Vagina (tissue), 2 donors: Measurements from ENCODE around the gene PELI2. TPM values are rescaled to one million over a fixed set of nuclear protein-coding genes. Genes with fewer than 3 reads are reported as not detected.

ENCODE experiments used
- DNase-seq, 2 donors: peaks; one replicate each; pipeline ENCODE4 v3.0.0-alpha.2; 2017; ENCODE audit errors: extremely low spot score in 2 of 2
- H3K27ac ChIP-seq: fragments of 200-600 bp; sonication (generic); one replicate; pipeline ENCODE4 v1.5.1; 2019
- H3K27me3 ChIP-seq: fragments of 200-600 bp; sonication (generic); one replicate; pipeline ENCODE4 v1.5.1; 2019
- H3K36me3 ChIP-seq, 2 donors: fragments of 200-600 bp; sonication (generic); one replicate each; pipeline ENCODE4 v1.5.1; 2017 to 2019
- H3K4me1 ChIP-seq: fragments of 200-600 bp; sonication (generic); one replicate; pipeline ENCODE4 v1.5.1; 2019
- H3K4me3 ChIP-seq, 2 donors: fragments of 200-600 bp; sonication (generic); 1 replicate in 1 of 2; 2 replicates in 1 of 2; pipeline ENCODE4 v1.5.1; 2016 to 2019
- H3K9me3 ChIP-seq: fragments of 200-600 bp; sonication (generic); one replicate; pipeline ENCODE4 v1.5.1; 2019
- CTCF ChIP-seq, 3 experiments: fragments of 450-650 bp in 2 of 3; fragments of 200-600 bp in 1 of 3; sonication (generic) in 1 of 3; IDR thresholded peaks; one replicate each; pipeline ENCODE4 v1.5.1; 2017 to 2019; ENCODE audit warnings: antibody characterized with exemption in 3 of 3, mild to moderate bottlenecking in 2 of 3, moderate library complexity in 2 of 3
- POLR2A ChIP-seq, 2 donors: fragments of 450-650 bp; IDR thresholded peaks; one replicate each; pipeline ENCODE4 v1.6.1; 2017; ENCODE audit warnings: antibody characterized with exemption in 2 of 2, mild to moderate bottlenecking in 2 of 2, moderate library complexity in 2 of 2
- POLR2AphosphoS5 ChIP-seq, 2 donors: sonication (generic); formaldehyde crosslinking; IDR thresholded peaks; one replicate each; pipeline ENCODE4 v1.9.0; 2017; ENCODE audit warnings: antibody characterized with exemption in 2 of 2, mild to moderate bottlenecking in 2 of 2, low read depth in 1 of 2; ENCODE audit not compliant: insufficient read depth in 1 of 2
- intact Hi-C: fragments of 100-400 bp; cut with DNase I; formaldehyde crosslinking; loops from one replicate; pipeline ENCODE4 v1.15.1; 2023
- total RNA-seq: library from RNA; depleted of rRNA; stranded (reverse); fragments of >200 nt; gene quantifications from one replicate; pipeline ENCODE4 v1.2.3, GENCODE V29; 2016

Gene PELI2
- total RNA-seq, 1 donor from 2014 or later, result 9.6 TPM

- TF ChIP-seq POLR2A (IDR thresholded peaks at IDR 0.05) (no peak), CTCF (IDR thresholded peaks at IDR 0.05) (no peak), POLR2AphosphoS5 (IDR thresholded peaks at IDR 0.05; ENCODE audit: insufficient read depth in 1 of 2, low read depth in 1 of 2) (no peak)
- intact Hi-C loops, result no loop called here
- no peaks in the 10 kb centered on the region for H3K36me3 ChIP-seq
- H3K4me1 ChIP-seq, result peaks cover 34% of the 10 kb centered on the region
- no peak overlapping the region for H3K4me3 ChIP-seq
- no peaks in the 10 kb centered on the region for H3K27me3 ChIP-seq
- H3K27ac ChIP-seq, result no peak overlapping the region
- H3K9me3 ChIP-seq, result no peaks in the 10 kb centered on the region
- no peak for DNase-seq
Observed at GRCh38 chr14:56213306-56213705, 95.1 kb downstream of the PELI2 start.

- intact Hi-C loops, result no loop called here
Observed at GRCh38 chr14:56215180-56215579, 97.0 kb downstream of the PELI2 start.

GRCh38 chr14:56216626-56217379 is 98.6 kb downstream of the PELI2 start:
- Histone ChIP-seq H3K4me1 (peaks cover 48% of the 10 kb centered on the region), H3K4me3 (no peak overlapping the region), H3K9me3 (no peaks in the 10 kb centered on the region), H3K27ac (no peak overlapping the region), H3K36me3 (no peaks in the 10 kb centered on the region), H3K27me3 (no peaks in the 10 kb centered on the region)
- TF ChIP-seq CTCF (IDR thresholded peaks at IDR 0.05) (no peak), POLR2A (IDR thresholded peaks at IDR 0.05) (no peak), POLR2AphosphoS5 (IDR thresholded peaks at IDR 0.05; ENCODE audit: insufficient read depth in 1 of 2, low read depth in 1 of 2) (no peak)
- no peak for DNase-seq
- intact Hi-C loops, result no loop called here

More at GRCh38 chr14:56215180-56215579, 97.0 kb downstream of the PELI2 start:
- no peak for DNase-seq
- no peaks in the 10 kb centered on the region for H3K9me3 ChIP-seq
- peaks cover 45% of the 10 kb centered on the region for H3K4me1 ChIP-seq
- no peak for TF ChIP-seq POLR2A (IDR thresholded peaks at IDR 0.05)
- no peak for TF ChIP-seq POLR2AphosphoS5 (IDR thresholded peaks at IDR 0.05; ENCODE audit: insufficient read depth in 1 of 2, low read depth in 1 of 2)
- TF ChIP-seq CTCF (IDR thresholded peaks at IDR 0.05), result no peak
- no peaks in the 10 kb centered on the region for H3K36me3 ChIP-seq
- no peak overlapping the region for H3K4me3 ChIP-seq
- no peak overlapping the region for H3K27ac ChIP-seq
- no peaks in the 10 kb centered on the region for H3K27me3 ChIP-seq

GRCh38 chr14:56217380-56218045 is 99.3 kb downstream of the PELI2 start:
- intact Hi-C loops, result no loop called here
- Histone ChIP-seq H3K9me3 (no peaks in the 10 kb centered on the region), H3K27me3 (no peaks in the 10 kb centered on the region), H3K27ac (no peak overlapping the region), H3K36me3 (no peaks in the 10 kb centered on the region), H3K4me1 (peaks cover 44% of the 10 kb centered on the region), H3K4me3 (no peak overlapping the region)
- no peak for DNase-seq
- TF ChIP-seq CTCF (IDR thresholded peaks at IDR 0.05) (no peak), POLR2AphosphoS5 (IDR thresholded peaks at IDR 0.05; ENCODE audit: insufficient read depth in 1 of 2, low read depth in 1 of 2) (no peak), POLR2A (IDR thresholded peaks at IDR 0.05) (no peak)
